ENCODE data around the gene CDK5RAP2. TPM values are rescaled to one million over a fixed set of nuclear protein-coding genes. Genes with fewer than 3 reads are reported as not detected.

Gene CDK5RAP2
- total and polyA plus RNA-seq, 9 of the 15 experiments (the other 6 are each of a cell fraction or from before 2014, with no cell fraction given) = 19.9 to 68.8 (median 42.2) TPM

GRCh38 chr9:120390637-120391190 lies 189.3 kb downstream of the CDK5RAP2 start:
- H3K9me3 ChIP-seq (replicated peaks; ENCODE audit: control insufficient read depth, insufficient read depth, low read depth, low read length) = no peaks in the 10 kb centered on the region
- 77% methylated on average over 12 of the region's 12 CpGs for WGBS (ENCODE audit: insufficient coverage, low coverage, missing lambda C conversion rate)
- no peaks in the 10 kb centered on the region for H4K20me1 ChIP-seq (replicated peaks; ENCODE audit: control insufficient read depth, insufficient read depth, low read length)
- no peaks in the 10 kb centered on the region for H3K27me3 ChIP-seq (ENCODE audit: control insufficient read depth in 2 of 2, insufficient read depth in 2 of 2, low read length in 2 of 2)
- BruUV-seq (replicated peaks) = no TSS peak
- H3K9ac ChIP-seq (ENCODE audit: insufficient read depth in 1 of 2, low read depth in 2 of 2, low read length in 2 of 2) = no peak overlapping the region
- no peak overlapping the region for H3K27ac ChIP-seq (ENCODE audit: extremely low read depth, low read depth, low read length)
- ATAC-seq (no peak), DNase-seq (ENCODE audit: extremely low read depth in 1 of 4, low spot score in 3 of 4) (no peak), FAIRE-seq (no peak)
- intact Hi-C loops (cut with micrococcal nuclease) (no loop called here), in situ Hi-C loops (cut with MboI) (no loop called here)
- peaks cover 75% of the 10 kb centered on the region for H3K36me3 ChIP-seq (ENCODE audit: control insufficient read depth, insufficient read depth, low read length)
- no peaks in the 10 kb centered on the region for H3K79me2 ChIP-seq (ENCODE audit: control insufficient read depth, insufficient read depth, low read length)
- ChIA-PET POLR2A (no interaction called here), CTCF (ENCODE audit: low intra/inter-chr PET ratio) (no interaction called here)
- H3K4me2 ChIP-seq (ENCODE audit: insufficient read depth, low read length) = no peak overlapping the region
- H3K4me1 ChIP-seq (replicated peaks in 1 of 2; ENCODE audit: control insufficient read depth in 2 of 2, insufficient read depth in 2 of 2, low read length in 2 of 2) = no peaks in the 10 kb centered on the region
- no peaks in the 10 kb centered on the region for H3K9me1 ChIP-seq (ENCODE audit: control insufficient read depth, insufficient read depth, low read length)
- H2AFZ ChIP-seq (ENCODE audit: low read depth, low read length) = no peak overlapping the region
- no peak overlapping the region for H3K4me3 ChIP-seq
- TF ChIP-seq BMI1 (IDR thresholded peaks at IDR 0.05; ENCODE audit: low read length) = no peak

- ChIA-PET CTCF (ENCODE audit: low intra/inter-chr PET ratio) (no interaction called here), POLR2A (no interaction called here)
- Histone ChIP-seq H3K36me3 (ENCODE audit: control insufficient read depth, insufficient read depth, low read length) (peaks cover 67% of the 10 kb centered on the region), H3K27me3 (ENCODE audit: control insufficient read depth in 2 of 2, insufficient read depth in 2 of 2, low read length in 2 of 2) (no peaks in the 10 kb centered on the region), H3K79me2 (ENCODE audit: control insufficient read depth, insufficient read depth, low read length) (no peaks in the 10 kb centered on the region), H3K9ac (ENCODE audit: insufficient read depth in 1 of 2, low read depth in 2 of 2, low read length in 2 of 2) (no peak overlapping the region), H3K4me1 (replicated peaks in 1 of 2; ENCODE audit: control insufficient read depth in 2 of 2, insufficient read depth in 2 of 2, low read length in 2 of 2) (no peaks in the 10 kb centered on the region), H3K27ac (ENCODE audit: extremely low read depth, low read depth, low read length) (no peak overlapping the region), H3K4me3 (no peak overlapping the region), H2AFZ (ENCODE audit: low read depth, low read length) (no peak overlapping the region), H3K9me1 (ENCODE audit: control insufficient read depth, insufficient read depth, low read length) (no peaks in the 10 kb centered on the region), H3K4me2 (ENCODE audit: insufficient read depth, low read length) (no peak overlapping the region), H3K9me3 (replicated peaks; ENCODE audit: control insufficient read depth, insufficient read depth, low read depth, low read length) (no peaks in the 10 kb centered on the region), H4K20me1 (replicated peaks; ENCODE audit: control insufficient read depth, insufficient read depth, low read length) (no peaks in the 10 kb centered on the region)
- WGBS (ENCODE audit: insufficient coverage, low coverage, missing lambda C conversion rate) = 88% methylated on average over 8 of the region's 8 CpGs
- no peak for FAIRE-seq
- intact Hi-C loops (cut with micrococcal nuclease) = no loop called here
- no TSS peak for BruUV-seq (replicated peaks)
- no peak for ATAC-seq
- no peak for DNase-seq (ENCODE audit: extremely low read depth in 1 of 4, low spot score in 3 of 4)
- in situ Hi-C loops (cut with MboI) = no loop called here
- TF ChIP-seq GABPB2 (CRISPR knock-in tag; conservative IDR thresholded peaks at IDR 0.05) (no peak), CHAMP1 (IDR thresholded peaks at IDR 0.05) (no peak), NEUROD1 (IDR thresholded peaks at IDR 0.05; ENCODE audit: borderline replicate concordance, low read depth, low read length, partially characterized antibody) (no peak), BRD4 (IDR thresholded peaks at IDR 0.05) (no peak), CGGBP1 (CRISPR knock-in tag; IDR thresholded peaks at IDR 0.05) (no peak), HEY1 (CRISPR knock-in tag; IDR thresholded peaks at IDR 0.05; ENCODE audit: borderline replicate concordance) (no peak), ARID4B (CRISPR knock-in tag; IDR thresholded peaks at IDR 0.05) (no peak)
Measured at GRCh38 chr9:120389867-120390266, 190.1 kb downstream of the CDK5RAP2 start.

Measured in K562 (cell line).